B cell (primary cell): ENCODE measurements around the gene CDKAL1. TPM values are rescaled to one million over a fixed set of nuclear protein-coding genes. Genes with fewer than 3 reads are reported as not detected.

Source experiments
- ATAC-seq: fragments of 200-7000 bp; cut with Tn5 transposase; one replicate; pipeline ENCODE4 v1.10.0; 2021; ENCODE audit warnings: low read depth, mild to moderate bottlenecking, moderate number of reproducible peaks, moderate library complexity
- CTCF ChIA-PET: fragments of 350-600 bp; sonication (Branson Sonifier 250); formaldehyde crosslinking; loops from one replicate; lab custom pipeline; 2021; ENCODE audit warnings: antibody characterized with exemption, inconsistent platforms; lab: Charles Lee
- POLR2A ChIA-PET: fragments of 350-600 bp; sonication (Branson Sonifier 250); formaldehyde crosslinking; loops from one replicate; lab custom pipeline; 2021; ENCODE audit warnings: antibody characterized with exemption; lab: Charles Lee
- DNase-seq: peaks from one replicate; pipeline ENCODE4 v3.0.0; 2013
- H2AFZ ChIP-seq: 2 replicates; pipeline ENCODE4 v1.6.1; 2012; ENCODE audit warnings: mild to moderate bottlenecking, low read depth, low read length; ENCODE audit not compliant: insufficient read depth, poor library complexity, severe bottlenecking
- H3K27ac ChIP-seq, 2 donors: 1 replicate in 1 of 2; 2 replicates in 1 of 2; pipeline ENCODE4 v1.5.1; 2012 to 2013; ENCODE audit warnings: low read length in 2 of 2, mild to moderate bottlenecking in 2 of 2, moderate library complexity in 1 of 2
- H3K27me3 ChIP-seq, 4 experiments: fragments of 200-600 bp in 1 of 4; sonication (generic) in 1 of 4; replicated peaks in 1 of 4; 1 replicate in 2 of 4; 2 replicates in 2 of 4; pipeline versions ENCODE4 v1.6.1 to v1.7.0; 2013 to 2016; ENCODE audit warnings: low read length in 3 of 4, mild to moderate bottlenecking in 2 of 4, mixed read lengths in 1 of 4, moderate library complexity in 1 of 4; ENCODE audit not compliant: insufficient read depth in 4 of 4, control insufficient read depth in 3 of 4; ENCODE audit errors: control extremely low read depth in 1 of 4
- H3K36me3 ChIP-seq, 2 experiments: replicated peaks in 1 of 2; 1 replicate in 1 of 2; 2 replicates in 1 of 2; pipeline versions ENCODE4 v1.6.1 to v1.7.1; 2013; ENCODE audit warnings: low read length in 1 of 2; ENCODE audit not compliant: insufficient read depth in 2 of 2, control insufficient read depth in 1 of 2; ENCODE audit errors: control extremely low read depth in 1 of 2, extremely low read depth in 1 of 2
- H3K4me1 ChIP-seq, 2 donors: fragments of 200-600 bp in 1 of 2; sonication (generic) in 1 of 2; 1 replicate in 1 of 2; 2 replicates in 1 of 2; pipeline versions ENCODE4 v1.5.1 to v1.6.1; 2013 to 2017; ENCODE audit warnings: low read length in 2 of 2; ENCODE audit not compliant: control insufficient read depth in 2 of 2, insufficient read depth in 2 of 2
- H3K4me2 ChIP-seq: replicated peaks from 2 replicates; pipeline ENCODE3; 2012; ENCODE audit warnings: mild to moderate bottlenecking, low read depth, low read length; ENCODE audit not compliant: poor library complexity, severe bottlenecking
- H3K4me3 ChIP-seq, 5 experiments: fragments of 200-600 bp in 1 of 5; sonication (generic) in 1 of 5; 1 replicate in 3 of 5; 2 replicates in 2 of 5; pipeline versions ENCODE4 v1.5.1 to v1.7.0; 2011 to 2016; ENCODE audit warnings: low read length in 4 of 5, mild to moderate bottlenecking in 4 of 5, low read depth in 2 of 5, control low read depth in 1 of 5, moderate library complexity in 1 of 5; ENCODE audit not compliant: insufficient read depth in 1 of 5; ENCODE audit errors: control extremely low read depth in 1 of 5, extremely low read depth in 1 of 5
- H3K79me2 ChIP-seq: fragments of 200-600 bp; sonication (generic); one replicate; pipeline ENCODE4 v1.6.0; 2016; ENCODE audit warnings: low read length; ENCODE audit not compliant: control insufficient read depth, insufficient read depth
- H3K9ac ChIP-seq: fragments of 200-600 bp; sonication (generic); 2 replicates; pipeline ENCODE4 v1.6.1; 2017; ENCODE audit warnings: mild to moderate bottlenecking, low read length, moderate library complexity
- H3K9me3 ChIP-seq, 3 donors: one replicate each; pipeline versions ENCODE4 v1.6.1 to v1.7.1; 2013; ENCODE audit warnings: low read length in 2 of 3; ENCODE audit not compliant: control insufficient read depth in 2 of 3, insufficient read depth in 1 of 3; ENCODE audit errors: control extremely low read depth in 1 of 3
- H4K20me1 ChIP-seq: 2 replicates; pipeline ENCODE4 v1.6.0; 2012; ENCODE audit warnings: mild to moderate bottlenecking, low read length; ENCODE audit not compliant: insufficient read depth, control insufficient read depth, poor library complexity, severe bottlenecking
- H3K27ac Mint-ChIP-seq: one replicate; pipeline ENCODE4 v1.8.0; 2021; ENCODE audit warnings: mixed read lengths
- H3K27me3 Mint-ChIP-seq: one replicate; pipeline ENCODE4 v1.8.0; 2021; ENCODE audit warnings: mixed read lengths
- H3K4me1 Mint-ChIP-seq: one replicate; pipeline ENCODE4 v1.8.0; 2021; ENCODE audit warnings: mixed read lengths
- H3K4me3 Mint-ChIP-seq: one replicate; pipeline ENCODE4 v1.8.0; 2021; ENCODE audit warnings: mixed read lengths
- H3K9me3 Mint-ChIP-seq: one replicate; pipeline ENCODE4 v1.8.0; 2022; ENCODE audit warnings: mixed read lengths; ENCODE audit not compliant: insufficient read depth
- EZH2 ChIP-seq: IDR thresholded peaks from 2 replicates; pipeline ENCODE4 v1.6.1; 2012; ENCODE audit warnings: borderline replicate concordance, low read depth, mild to moderate bottlenecking, moderate library complexity, low read length; ENCODE audit not compliant: insufficient read depth, poor library complexity, severe bottlenecking
- WGBS: methylation state at CpG from one replicate; pipeline ENCODE4 v1.1.5; 2013; ENCODE audit warnings: missing lambda C conversion rate; ENCODE audit not compliant: insufficient coverage; 5-methylcytosine and 5-hydroxymethylcytosine counted together
- intact Hi-C: fragments of 100-400 bp; cut with micrococcal nuclease; formaldehyde crosslinking; loops from one replicate; pipeline ENCODE4 v1.10.0; 2022
- polyA plus RNA-seq: library from polyadenylated mRNA; depleted of rRNA; stranded (reverse); fragments of >200 nt; gene quantifications from 2 replicates; pipeline ENCODE4 v1.2.3, GENCODE V29; 2012
- total RNA-seq, 2 donors: library from RNA; stranded (reverse); fragments of 120-200 nt in 1 of 2; gene quantifications; 1 replicate in 1 of 2; 2 replicates in 1 of 2; pipeline versions ENCODE4 v1.2.3 to v1.2.4, GENCODE V29; 2013 to 2022
- TF ChIP-seq, protein P1 (sequence below): fragments of 200-600 bp; IDR thresholded peaks from one replicate; pipeline ENCODE4 v1.8.0; 2022; ENCODE audit warnings: antibody characterized with exemption, mild to moderate bottlenecking

The CDKAL1 gene
- total and polyA plus RNA-seq, 2 donors (not counting 1 experiment from before 2014, with no cell fraction given), result 6.1 to 33.3 TPM

DNA sequence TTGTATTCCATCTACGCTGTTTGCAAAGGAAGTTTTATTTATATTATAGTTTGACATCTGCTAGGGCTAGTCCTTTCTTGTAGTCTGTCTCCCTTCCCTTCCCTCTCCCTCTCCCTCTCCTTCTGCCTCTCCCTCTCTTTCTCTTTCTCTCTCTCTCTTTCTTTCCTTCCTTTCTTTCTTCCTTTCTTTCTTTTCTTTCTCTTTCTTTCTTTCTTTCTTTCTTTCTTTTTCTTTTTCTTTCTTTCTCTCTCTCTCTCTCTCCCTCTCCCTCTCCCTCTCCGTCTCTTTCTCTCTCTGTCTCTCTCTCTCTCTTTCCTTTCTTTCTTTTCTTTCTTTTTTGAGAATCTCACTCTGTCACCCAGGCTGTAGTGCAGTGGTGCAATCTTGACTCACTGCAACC, 137.8 kb downstream of the CDKAL1 start:
- no CpG with 5 or more reads among the region's 2 CpGs for WGBS
- TF ChIP-seq EZH2, result no peak
- TF ChIP-seq, protein P1, sequence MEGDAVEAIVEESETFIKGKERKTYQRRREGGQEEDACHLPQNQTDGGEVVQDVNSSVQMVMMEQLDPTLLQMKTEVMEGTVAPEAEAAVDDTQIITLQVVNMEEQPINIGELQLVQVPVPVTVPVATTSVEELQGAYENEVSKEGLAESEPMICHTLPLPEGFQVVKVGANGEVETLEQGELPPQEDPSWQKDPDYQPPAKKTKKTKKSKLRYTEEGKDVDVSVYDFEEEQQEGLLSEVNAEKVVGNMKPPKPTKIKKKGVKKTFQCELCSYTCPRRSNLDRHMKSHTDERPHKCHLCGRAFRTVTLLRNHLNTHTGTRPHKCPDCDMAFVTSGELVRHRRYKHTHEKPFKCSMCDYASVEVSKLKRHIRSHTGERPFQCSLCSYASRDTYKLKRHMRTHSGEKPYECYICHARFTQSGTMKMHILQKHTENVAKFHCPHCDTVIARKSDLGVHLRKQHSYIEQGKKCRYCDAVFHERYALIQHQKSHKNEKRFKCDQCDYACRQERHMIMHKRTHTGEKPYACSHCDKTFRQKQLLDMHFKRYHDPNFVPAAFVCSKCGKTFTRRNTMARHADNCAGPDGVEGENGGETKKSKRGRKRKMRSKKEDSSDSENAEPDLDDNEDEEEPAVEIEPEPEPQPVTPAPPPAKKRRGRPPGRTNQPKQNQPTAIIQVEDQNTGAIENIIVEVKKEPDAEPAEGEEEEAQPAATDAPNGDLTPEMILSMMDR, result no peak
- H2AFZ ChIP-seq, result no peak overlapping the region
- peaks cover 0 to 6% of the 10 kb centered on the region in 2 donors for H3K4me1 ChIP-seq
- peaks cover 4% of the 10 kb centered on the region for H3K79me2 ChIP-seq
- H3K9ac ChIP-seq, result no peak overlapping the region
- Mint-ChIP-seq H3K27ac (no peak overlapping the region), H3K4me1 (peaks cover 14% of the 10 kb centered on the region), H3K27me3 (no peaks in the 10 kb centered on the region), H3K4me3 (no peak overlapping the region), H3K9me3 (no peaks in the 10 kb centered on the region)
- DNase-seq (no peak), ATAC-seq (no peak)
- H3K4me2 ChIP-seq, result no peak overlapping the region
- ChIA-PET POLR2A (no interaction called here), CTCF (interaction anchor here (0.6 kb wide), 1 partner anchor 111 kb away, joined by 4 read pairs; no protein-coding TSS in a partner anchor)
- no peaks in the 10 kb centered on the region for H3K36me3 ChIP-seq
- intact Hi-C loops, result no loop called here
- no peaks in the 10 kb centered on the region for H3K9me3 ChIP-seq
- no peak overlapping the region for H3K27ac ChIP-seq
- no peak overlapping the region for H3K4me3 ChIP-seq
- no peaks in the 10 kb centered on the region for H3K27me3 ChIP-seq
- peaks cover 4% of the 10 kb centered on the region for H4K20me1 ChIP-seq

DNA sequence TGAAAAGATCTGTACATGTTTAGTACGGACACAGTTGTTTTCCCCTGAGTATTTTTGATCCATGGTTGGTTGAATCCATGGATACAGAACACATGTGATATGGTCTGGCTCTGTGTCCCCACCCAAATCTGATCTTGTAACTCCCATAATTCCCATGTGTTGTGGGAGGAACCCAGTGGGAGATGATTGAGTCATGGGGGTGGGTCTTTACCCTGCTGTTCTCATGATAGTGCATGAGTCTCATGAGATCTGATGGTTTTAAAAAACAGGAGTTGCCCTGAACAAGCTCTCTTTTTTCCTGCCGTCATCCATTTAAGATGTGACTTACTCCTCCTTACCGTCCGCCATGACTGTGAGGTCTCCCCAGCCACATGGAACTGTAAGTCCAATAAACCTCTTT, 139.2 kb downstream of the CDKAL1 start:
- POLR2A ChIA-PET, result no interaction called here
- intact Hi-C loops, result no loop called here

More for the DNA sequence above, 139.2 kb downstream of the CDKAL1 start:
- CTCF ChIA-PET, result no interaction called here
- ATAC-seq (no peak), DNase-seq (no peak)
- Histone ChIP-seq H2AFZ (no peak overlapping the region), H3K4me1 (peaks cover 0 to 6% of the 10 kb centered on the region in 2 donors), H3K9ac (no peak overlapping the region), H4K20me1 (no peaks in the 10 kb centered on the region), H3K36me3 (no peaks in the 10 kb centered on the region), H3K4me2 (no peak overlapping the region), H3K79me2 (peaks cover 4% of the 10 kb centered on the region), H3K27ac (no peak overlapping the region), H3K27me3 (no peaks in the 10 kb centered on the region), H3K4me3 (no peak overlapping the region), H3K9me3 (no peaks in the 10 kb centered on the region)
- WGBS, result no CpG with 5 or more reads among the region's 4 CpGs
- TF ChIP-seq, protein P1, result no peak
- no peak for TF ChIP-seq EZH2
- Mint-ChIP-seq H3K4me3 (no peak overlapping the region), H3K4me1 (peaks cover 17% of the 10 kb centered on the region), H3K9me3 (no peaks in the 10 kb centered on the region), H3K27me3 (no peaks in the 10 kb centered on the region), H3K27ac (no peak overlapping the region)
